HG03025 (cell line): ENCODE data around the gene CYP27B1.

ENCODE experiments used
- ATAC-seq: cut with Tn5 transposase; IDR thresholded peaks from one replicate; pipeline ENCODE4 v1.9.1; 2021; ENCODE audit warnings: mild to moderate bottlenecking, moderate library complexity; ENCODE audit not compliant: unreplicated experiment, low FRiP score

CYP27B1 gene

GRCh38 chr12:57737467-57738460 is 29.1 kb downstream of the CYP27B1 start:
- no peak for ATAC-seq

GRCh38 chr12:57736741-57737466 is 30.0 kb downstream of the CYP27B1 start:
- ATAC-seq = no peak

- no peak for ATAC-seq
These were observed 30.7 kb downstream of the CYP27B1 start for GRCh38 chr12:57735952-57736740.

- ATAC-seq = no peak
These were observed 31.6 kb downstream of the CYP27B1 start for GRCh38 chr12:57735198-57735855.

GRCh38 chr12:57734591-57734990 is 32.3 kb downstream of the CYP27B1 start:
- ATAC-seq = no peak

GRCh38 chr12:57733928-57734327 is 33.0 kb downstream of the CYP27B1 start:
- no peak for ATAC-seq

GRCh38 chr12:57732726-57733593 is 33.9 kb downstream of the CYP27B1 start:
- no peak for ATAC-seq

- ATAC-seq = no peak
These were observed 34.6 kb downstream of the CYP27B1 start for GRCh38 chr12:57732270-57732669.

GRCh38 chr12:57731411-57732080 is 35.3 kb downstream of the CYP27B1 start:
- ATAC-seq = no peak

GRCh38 chr12:57730336-57731067 is 36.4 kb downstream of the CYP27B1 start:
- ATAC-seq = no peak

- ATAC-seq = no peak
These were observed 37.5 kb downstream of the CYP27B1 start for GRCh38 chr12:57729321-57729844.

- ATAC-seq = no peak
These were observed 39.0 kb downstream of the CYP27B1 start for GRCh38 chr12:57727758-57728395.

- peak; percentile 6 for ATAC-seq
These were observed 39.8 kb downstream of the CYP27B1 start for GRCh38 chr12:57726884-57727757.

GRCh38 chr12:57726151-57726883 is 40.6 kb downstream of the CYP27B1 start:
- peak; percentile 54 for ATAC-seq

GRCh38 chr12:57725851-57726150 is 41.1 kb downstream of the CYP27B1 start:
- ATAC-seq = no peak
